ENCODE data around the gene SHLD1. TPM values are rescaled to one million over a fixed set of nuclear protein-coding genes. Genes with fewer than 3 reads are reported as not detected.

Gene SHLD1
- total and polyA plus RNA-seq, 7 donors, result 3.7 to 16.8 (median 8.6) TPM

DNA sequence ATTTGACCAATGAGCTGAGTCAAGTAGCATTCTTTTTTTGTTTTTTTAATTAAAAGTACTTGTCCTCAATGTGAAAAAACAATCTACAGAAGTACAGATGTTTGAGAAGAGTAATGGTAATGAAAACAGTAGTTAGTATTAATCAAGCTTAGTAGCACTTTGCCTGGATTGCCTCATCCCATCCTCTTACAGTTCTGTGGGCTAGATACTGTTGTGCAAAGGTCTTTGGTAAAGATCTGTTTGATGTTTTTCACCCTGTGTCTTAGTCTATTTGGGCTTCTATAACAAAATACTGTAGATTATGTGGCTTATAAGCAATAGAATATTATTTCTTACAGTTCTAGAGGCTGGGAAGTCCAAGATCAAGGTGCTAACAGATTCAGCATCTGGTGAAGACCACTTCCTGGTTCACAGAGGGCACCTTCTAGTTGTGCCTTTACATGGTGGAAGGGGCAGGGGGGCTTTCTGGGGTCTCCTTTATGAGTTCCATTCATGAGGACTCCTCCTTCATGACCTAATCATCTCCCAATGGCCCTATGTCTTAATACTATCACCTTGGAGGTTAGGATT lies 84.3 kb downstream of the SHLD1 start:
- H3K4me1 ChIP-seq, result no peaks in the 10 kb centered on the region

DNA sequence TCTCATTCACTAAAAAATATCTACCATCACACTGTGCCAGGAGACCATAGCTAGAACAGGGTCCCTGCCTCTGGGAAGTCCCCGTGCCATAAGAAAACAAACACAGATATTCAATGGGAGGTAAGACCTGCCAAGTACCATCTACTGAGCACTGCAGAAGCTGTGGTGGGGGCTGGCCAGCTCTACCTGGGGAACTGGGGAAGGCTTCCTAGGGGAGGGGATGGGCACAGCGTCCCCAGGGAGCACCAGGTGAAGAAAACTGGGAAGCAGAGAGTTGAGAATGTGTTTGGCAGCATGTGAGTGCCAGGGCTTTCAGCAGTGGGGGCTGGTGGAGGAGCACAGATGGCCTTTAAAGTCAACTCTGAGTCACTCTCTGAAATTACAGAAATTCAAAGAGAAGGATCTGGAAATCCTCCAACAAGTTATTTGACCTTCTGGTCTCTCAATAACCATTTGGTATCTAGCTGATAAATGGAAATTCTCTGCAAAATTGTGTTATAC lies 85.2 kb downstream of the SHLD1 start:
- H3K9me3 ChIP-seq, result no peaks in the 10 kb centered on the region
- H3K4me1 ChIP-seq, result no peaks in the 10 kb centered on the region
- DNase-seq (peak in 1 of 2 donors; percentile 55), ATAC-seq (peak; percentile 56 to 77 (median 63))
- TF ChIP-seq, protein P1, sequence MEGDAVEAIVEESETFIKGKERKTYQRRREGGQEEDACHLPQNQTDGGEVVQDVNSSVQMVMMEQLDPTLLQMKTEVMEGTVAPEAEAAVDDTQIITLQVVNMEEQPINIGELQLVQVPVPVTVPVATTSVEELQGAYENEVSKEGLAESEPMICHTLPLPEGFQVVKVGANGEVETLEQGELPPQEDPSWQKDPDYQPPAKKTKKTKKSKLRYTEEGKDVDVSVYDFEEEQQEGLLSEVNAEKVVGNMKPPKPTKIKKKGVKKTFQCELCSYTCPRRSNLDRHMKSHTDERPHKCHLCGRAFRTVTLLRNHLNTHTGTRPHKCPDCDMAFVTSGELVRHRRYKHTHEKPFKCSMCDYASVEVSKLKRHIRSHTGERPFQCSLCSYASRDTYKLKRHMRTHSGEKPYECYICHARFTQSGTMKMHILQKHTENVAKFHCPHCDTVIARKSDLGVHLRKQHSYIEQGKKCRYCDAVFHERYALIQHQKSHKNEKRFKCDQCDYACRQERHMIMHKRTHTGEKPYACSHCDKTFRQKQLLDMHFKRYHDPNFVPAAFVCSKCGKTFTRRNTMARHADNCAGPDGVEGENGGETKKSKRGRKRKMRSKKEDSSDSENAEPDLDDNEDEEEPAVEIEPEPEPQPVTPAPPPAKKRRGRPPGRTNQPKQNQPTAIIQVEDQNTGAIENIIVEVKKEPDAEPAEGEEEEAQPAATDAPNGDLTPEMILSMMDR (IDR thresholded peaks at IDR 0.05), result no peak
- WGBS, 3 donors, result 60 to 72% (median 60%) methylated on average over 2 of the region's 2 CpGs
- no peaks in the 10 kb centered on the region for H3K27me3 ChIP-seq (ENCODE audit: insufficient read depth in 3 of 3, low read length in 2 of 3)
- no peak overlapping the region for H3K4me3 ChIP-seq
- intact Hi-C loops (cut with DNase I), result no loop called here
- H3K36me3 ChIP-seq (ENCODE audit: insufficient read depth in 1 of 2, low read depth in 1 of 2), result no peaks in the 10 kb centered on the region
- H3K27ac ChIP-seq, result no peak overlapping the region

More for the DNA sequence above, 84.3 kb downstream of the SHLD1 start:
- intact Hi-C loops (cut with DNase I), result no loop called here
- Histone ChIP-seq H3K4me3 (no peak overlapping the region), H3K36me3 (ENCODE audit: insufficient read depth in 1 of 2, low read depth in 1 of 2) (no peaks in the 10 kb centered on the region), H3K27me3 (ENCODE audit: insufficient read depth in 3 of 3, low read length in 2 of 3) (no peaks in the 10 kb centered on the region), H3K27ac (no peak overlapping the region), H3K9me3 (no peaks in the 10 kb centered on the region)
- ATAC-seq, result no peak
- TF ChIP-seq, protein P1 (IDR thresholded peaks at IDR 0.05), result no peak
- DNase-seq, result no peak

DNA sequence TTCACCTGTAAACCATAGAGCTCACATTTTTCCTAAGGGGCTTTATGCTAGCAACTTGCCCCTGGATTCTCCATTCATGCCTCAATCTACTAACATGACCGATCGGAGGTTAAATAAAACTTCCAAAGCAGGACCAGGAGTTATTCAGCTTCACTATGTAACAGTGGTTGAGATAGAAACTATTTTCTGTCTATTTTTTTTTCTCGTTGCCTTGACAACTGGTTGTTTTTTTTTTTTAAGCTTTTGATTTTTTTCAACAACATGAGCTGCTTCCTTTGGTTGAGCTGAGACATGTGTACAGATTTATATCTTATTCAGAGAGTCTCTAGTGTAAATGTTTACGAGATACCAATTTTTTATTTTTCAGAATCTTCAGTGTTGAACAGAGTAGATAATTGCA lies 85.7 kb downstream of the SHLD1 start:
- Histone ChIP-seq H3K27me3 (ENCODE audit: insufficient read depth in 3 of 3, low read length in 2 of 3) (no peaks in the 10 kb centered on the region), H3K27ac (no peak overlapping the region), H3K36me3 (ENCODE audit: insufficient read depth in 1 of 2, low read depth in 1 of 2) (no peaks in the 10 kb centered on the region), H3K4me1 (no peaks in the 10 kb centered on the region), H3K9me3 (no peaks in the 10 kb centered on the region), H3K4me3 (no peak overlapping the region)
- DNase-seq (no peak), ATAC-seq (peak in 1 of 4 donors; percentile 27)
- TF ChIP-seq, protein P1 (IDR thresholded peaks at IDR 0.05), result no peak
- 52 to 68% (median 65%) methylated on average over 4 of the region's 4 CpGs for WGBS, 3 donors
- intact Hi-C loops (cut with DNase I), result no loop called here

DNA sequence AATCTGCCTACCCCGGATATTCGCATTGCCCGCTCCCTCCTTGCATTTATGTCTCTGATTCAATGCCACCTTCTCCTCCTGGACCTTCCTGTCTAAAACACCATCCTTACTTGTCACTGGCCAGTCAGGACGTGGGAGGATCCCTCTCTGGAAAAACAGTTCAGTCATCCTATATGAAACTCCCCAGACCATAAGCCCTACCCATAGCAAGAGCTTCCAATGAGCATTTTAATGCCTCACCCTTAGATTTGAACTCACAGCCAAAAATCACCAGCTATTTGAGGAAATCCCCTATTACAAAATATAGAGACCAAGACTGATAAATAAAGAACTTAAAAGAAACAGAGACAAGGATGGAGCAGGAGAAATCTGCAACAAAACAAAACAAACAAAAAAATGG lies 86.4 kb downstream of the SHLD1 start:
- intact Hi-C loops (cut with DNase I), result no loop called here
- H3K27me3 ChIP-seq (ENCODE audit: insufficient read depth in 3 of 3, low read length in 2 of 3), result no peaks in the 10 kb centered on the region
- no peaks in the 10 kb centered on the region for H3K36me3 ChIP-seq (ENCODE audit: insufficient read depth in 1 of 2, low read depth in 1 of 2)
- H3K27ac ChIP-seq, result no peak overlapping the region
- H3K4me1 ChIP-seq, result no peaks in the 10 kb centered on the region
- TF ChIP-seq, protein P1 (IDR thresholded peaks at IDR 0.05), result no peak
- DNase-seq, result no peak
- WGBS, 3 donors, result 83 to 87% (median 83%) methylated on average over 4 of the region's 4 CpGs
- H3K9me3 ChIP-seq, result no peaks in the 10 kb centered on the region
- no peak overlapping the region for H3K4me3 ChIP-seq
- no peak for ATAC-seq
